HG03575 (cell line): Measurements from ENCODE around the gene ARHGEF7.

Experiments used
- ATAC-seq: cut with Tn5 transposase; IDR thresholded peaks from one replicate; pipeline ENCODE4 v1.9.1; 2021; ENCODE audit not compliant: unreplicated experiment, insufficient number of reproducible peaks, low FRiP score; ENCODE audit errors: extremely low read depth

The ARHGEF7 gene

DNA sequence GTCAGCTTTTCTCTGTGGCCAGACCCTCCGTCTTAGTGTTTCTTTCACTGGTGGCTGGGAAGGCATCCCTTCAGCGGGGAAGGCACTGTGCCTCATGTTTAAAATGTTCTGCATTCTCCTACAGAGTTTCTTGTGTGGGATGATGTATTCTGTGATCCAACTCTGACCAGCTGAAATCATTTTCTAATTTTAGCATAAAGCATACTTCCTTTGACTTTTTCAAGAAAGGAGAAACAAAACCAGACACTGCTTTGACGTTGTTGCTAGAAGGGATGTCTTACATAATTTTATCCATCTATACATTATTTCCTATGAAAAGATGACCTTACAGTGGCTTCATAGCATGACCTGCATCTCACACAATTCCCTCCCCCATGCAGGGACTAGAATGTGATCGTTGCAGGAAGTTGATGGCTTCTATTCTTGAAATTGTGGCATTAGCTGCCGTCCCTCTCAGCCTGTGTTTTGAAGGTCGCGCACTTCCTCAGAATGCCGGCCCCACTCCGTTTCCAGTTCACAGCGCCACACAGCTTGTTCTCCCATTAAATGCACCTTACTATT is 166.7 kb downstream of the ARHGEF7 start:
- ATAC-seq: no peak

DNA sequence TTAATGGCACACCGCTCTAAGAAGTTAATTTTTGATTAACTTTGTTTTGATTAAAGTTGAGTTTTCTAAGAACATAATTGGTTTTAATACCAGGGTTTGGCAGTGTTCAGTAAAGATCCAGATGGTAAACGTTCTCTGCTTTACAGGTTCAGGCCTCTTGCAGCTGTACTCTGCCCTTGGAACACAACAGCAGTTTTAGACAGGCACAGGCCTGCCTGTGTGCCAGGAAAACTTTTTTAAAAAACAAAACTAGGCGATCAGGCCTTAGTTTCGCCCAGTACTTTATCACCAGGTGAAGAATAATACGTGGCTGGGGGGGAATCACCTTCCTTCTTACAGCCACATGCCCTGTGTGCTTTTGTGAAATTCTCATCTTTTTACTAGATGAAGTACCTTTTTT is 167.3 kb downstream of the ARHGEF7 start:
- ATAC-seq: no peak

DNA sequence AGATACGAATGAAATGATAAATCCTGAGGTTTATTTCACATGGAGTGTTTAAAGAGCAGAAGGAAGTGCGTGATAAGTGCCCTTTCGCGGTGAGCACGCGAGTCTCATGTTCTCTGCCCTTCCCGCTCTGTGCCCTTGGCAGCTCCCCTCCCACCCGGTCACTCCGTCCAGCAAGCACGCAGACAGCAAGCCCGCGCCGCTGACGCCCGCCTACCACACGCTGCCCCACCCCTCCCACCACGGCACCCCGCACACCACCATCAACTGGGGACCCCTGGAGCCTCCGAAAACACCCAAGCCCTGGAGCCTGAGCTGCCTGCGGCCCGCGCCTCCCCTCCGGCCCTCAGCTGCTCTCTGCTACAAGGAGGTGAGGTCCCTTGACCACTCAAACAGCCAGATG is 167.9 kb downstream of the ARHGEF7 start:
- no peak for ATAC-seq

- no peak for ATAC-seq
Measured at GRCh38 chr13:111283457-111283856, 168.3 kb downstream of the ARHGEF7 start.

GRCh38 chr13:111283991-111284390 is 168.9 kb downstream of the ARHGEF7 start:
- no peak for ATAC-seq

DNA sequence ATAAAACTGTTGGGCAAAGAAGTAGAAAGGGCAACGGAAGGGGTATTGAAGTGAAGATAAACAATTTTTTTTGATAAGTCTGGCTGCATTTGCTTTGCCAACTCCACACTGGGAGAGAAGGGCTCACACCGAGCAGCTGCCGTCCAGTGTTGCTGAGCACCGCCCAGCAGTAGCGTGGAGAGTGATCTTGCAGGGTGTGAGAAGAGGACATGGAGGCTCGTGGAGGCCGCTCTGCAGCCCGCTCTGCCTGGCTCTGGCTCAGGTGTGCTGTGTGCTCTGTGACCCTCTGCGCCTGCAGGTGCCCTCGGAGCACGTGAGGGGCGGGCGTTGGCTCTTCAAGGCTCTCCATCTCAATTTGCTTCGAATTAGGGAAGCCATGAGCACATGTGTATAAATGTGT is 169.5 kb downstream of the ARHGEF7 start:
- no peak for ATAC-seq

- ATAC-seq: no peak
Measured at GRCh38 chr13:111286162-111286561, 171.1 kb downstream of the ARHGEF7 start.

GRCh38 chr13:111286749-111287148 is 171.6 kb downstream of the ARHGEF7 start:
- ATAC-seq: no peak

DNA sequence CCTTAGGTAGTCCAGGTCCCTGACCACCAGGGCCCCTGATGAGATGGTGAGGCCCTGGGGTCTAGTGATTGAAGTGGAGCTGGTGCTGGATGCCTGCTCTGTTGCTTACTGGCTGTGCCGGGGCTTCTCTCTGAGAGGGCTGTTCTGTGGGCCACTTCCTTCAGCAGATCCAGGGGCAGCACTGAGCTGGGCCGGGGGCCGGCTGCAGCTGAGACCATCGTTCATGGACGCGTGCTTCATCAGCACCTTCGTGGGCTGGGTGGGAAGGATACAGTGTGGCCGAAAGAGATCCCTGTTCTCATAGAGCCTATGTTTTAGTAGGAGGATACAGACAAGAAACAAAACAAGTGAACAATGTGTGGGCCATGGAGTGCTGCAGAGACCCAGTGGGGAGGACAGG is 172.1 kb downstream of the ARHGEF7 start:
- ATAC-seq: no peak

DNA sequence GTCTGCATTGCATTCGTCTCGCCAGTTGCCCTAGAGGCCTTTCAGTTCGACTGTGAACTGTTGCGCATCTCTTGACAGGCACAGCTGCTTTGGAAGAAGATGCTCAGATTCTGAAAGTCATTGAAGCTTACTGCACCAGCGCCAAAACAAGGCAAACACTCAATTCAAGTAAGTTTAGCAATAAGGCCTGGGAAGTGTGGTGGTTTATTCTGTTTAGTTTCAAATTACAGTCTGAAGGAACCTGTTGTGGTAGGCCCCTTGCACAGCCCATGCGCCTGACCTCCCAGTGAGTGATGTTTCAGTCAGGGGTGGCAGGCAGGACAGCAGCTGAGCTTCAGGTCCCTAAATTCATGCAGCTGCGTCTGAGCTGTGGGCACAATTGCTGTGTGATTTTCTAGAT is 173.2 kb downstream of the ARHGEF7 start:
- ATAC-seq: no peak

DNA sequence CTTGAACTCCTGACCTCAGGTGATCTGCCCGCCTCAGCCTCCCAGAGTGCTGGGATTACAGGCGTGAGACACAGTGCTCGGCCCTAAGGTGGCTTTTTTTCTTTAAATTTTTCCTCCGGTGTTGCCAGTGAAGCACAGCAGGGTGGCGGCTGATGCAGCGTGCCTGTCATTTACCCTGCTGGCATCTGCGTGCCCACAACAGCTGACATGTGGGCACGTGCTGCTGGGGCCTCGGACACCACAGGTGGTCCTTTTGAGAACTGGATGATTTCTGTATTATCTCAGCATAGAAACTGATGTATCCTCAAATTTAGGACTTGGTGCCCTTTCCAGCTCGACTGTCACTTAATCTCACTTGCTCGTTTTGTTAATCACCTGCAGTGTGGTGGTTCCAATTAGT is 174.1 kb downstream of the ARHGEF7 start:
- ATAC-seq: no peak

GRCh38 chr13:111291908-111292307 is 176.8 kb downstream of the ARHGEF7 start:
- ATAC-seq: no peak

GRCh38 chr13:111292710-111293485 is 177.8 kb downstream of the ARHGEF7 start:
- ATAC-seq: no peak

- ATAC-seq: no peak
Measured at GRCh38 chr13:111295886-111296285, 180.8 kb downstream of the ARHGEF7 start.

DNA sequence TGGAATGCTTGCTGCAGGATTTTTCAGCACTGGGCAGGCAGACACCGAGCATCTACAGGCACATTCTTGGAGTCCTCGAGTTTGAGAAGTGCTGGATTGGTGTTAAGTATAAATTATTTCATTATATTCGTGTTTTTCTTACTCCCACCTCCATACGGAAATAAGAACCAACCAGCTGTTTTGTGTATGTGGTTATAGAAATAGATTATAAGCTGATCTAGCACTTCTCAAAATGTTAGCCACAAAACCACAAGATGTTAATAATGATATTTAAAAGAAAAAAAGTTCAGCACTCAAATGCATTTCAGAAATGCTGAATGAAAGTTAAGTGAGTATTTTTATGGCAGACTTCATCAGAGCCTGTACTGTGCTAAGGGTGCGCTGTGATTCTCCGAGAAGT is 181.3 kb downstream of the ARHGEF7 start:
- no peak for ATAC-seq

GRCh38 chr13:111298214-111298975 is 183.3 kb downstream of the ARHGEF7 start:
- no peak for ATAC-seq

GRCh38 chr13:111302045-111302726 is 187.1 kb downstream of the ARHGEF7 start:
- no peak for ATAC-seq

DNA sequence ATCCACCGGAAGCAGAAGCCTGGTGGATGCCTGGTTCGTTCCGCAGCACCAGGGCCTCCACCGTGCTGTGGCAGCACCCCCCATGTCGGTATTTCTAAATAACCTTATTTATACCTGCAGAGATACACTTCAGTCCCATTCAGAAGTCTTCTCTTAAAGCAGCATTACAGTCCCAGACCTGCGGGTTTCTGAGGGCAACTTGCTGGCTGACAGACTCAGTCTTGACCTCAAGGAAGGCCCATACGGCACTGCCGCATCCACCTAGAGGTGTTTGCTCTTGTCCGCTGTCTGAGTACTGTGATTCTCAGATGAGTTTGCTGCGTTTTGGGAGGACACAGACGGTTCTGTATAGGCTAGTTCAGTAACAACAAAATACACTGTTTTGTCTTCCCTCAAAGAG is 188.4 kb downstream of the ARHGEF7 start:
- no peak for ATAC-seq

DNA sequence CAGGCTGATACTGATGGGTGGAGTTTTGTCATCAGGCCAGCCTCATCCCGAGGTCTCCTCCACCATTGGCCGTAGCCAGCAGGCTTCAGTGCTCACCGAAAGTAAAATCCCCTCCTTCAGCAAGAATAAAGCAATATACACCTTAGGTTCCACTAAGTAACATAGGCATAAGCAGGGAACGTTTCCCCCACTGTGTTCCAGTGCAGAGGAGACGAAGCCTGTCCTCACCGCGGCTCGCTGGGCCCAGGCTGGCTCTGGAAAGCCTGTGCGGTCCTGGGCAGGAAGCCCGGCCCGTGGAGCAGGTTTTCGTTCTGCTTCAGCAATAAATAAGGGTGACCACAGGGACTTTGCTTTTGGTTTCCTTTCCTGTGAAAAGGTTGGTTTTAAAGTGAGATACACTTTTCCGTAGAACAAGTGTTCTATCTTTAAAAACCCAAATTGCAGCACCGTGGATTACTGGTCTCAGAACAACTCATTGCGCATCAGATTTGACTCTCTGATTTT is 189.0 kb downstream of the ARHGEF7 start:
- ATAC-seq: peak; percentile 86
